Duodenal mucosa (tissue), 2 donors: ENCODE results near the gene NDE1.

Source experiments
- H3K27ac ChIP-seq: one replicate; pipeline ENCODE4 v1.7.0; 2013; ENCODE audit warnings: low read depth, low read length
- H3K27me3 ChIP-seq, 2 donors: one replicate each; pipeline ENCODE4 v1.7.0; 2013; ENCODE audit warnings: low read length in 2 of 2, control low read depth in 1 of 2; ENCODE audit not compliant: insufficient read depth in 2 of 2, control insufficient read depth in 1 of 2
- H3K36me3 ChIP-seq, 2 donors: one replicate each; pipeline ENCODE4 v1.7.0; 2013; ENCODE audit warnings: low read length in 2 of 2, control low read depth in 1 of 2; ENCODE audit not compliant: insufficient read depth in 2 of 2, control insufficient read depth in 1 of 2
- H3K4me1 ChIP-seq, 2 donors: one replicate each; pipeline ENCODE4 v1.7.0; 2013; ENCODE audit warnings: low read length in 2 of 2, control low read depth in 1 of 2; ENCODE audit not compliant: insufficient read depth in 2 of 2, control insufficient read depth in 1 of 2
- H3K4me3 ChIP-seq, 2 donors: one replicate each; pipeline ENCODE4 v1.7.0; 2013; ENCODE audit warnings: low read length in 2 of 2, low read depth in 1 of 2
- H3K9ac ChIP-seq, 2 donors: one replicate each; pipeline ENCODE4 v1.7.0; 2013; ENCODE audit warnings: low read length in 2 of 2, low read depth in 1 of 2
- H3K9me3 ChIP-seq, 2 donors: one replicate each; pipeline ENCODE4 v1.7.0; 2013; ENCODE audit warnings: low read length in 2 of 2, control low read depth in 1 of 2; ENCODE audit not compliant: control insufficient read depth in 1 of 2

Gene NDE1

DNA sequence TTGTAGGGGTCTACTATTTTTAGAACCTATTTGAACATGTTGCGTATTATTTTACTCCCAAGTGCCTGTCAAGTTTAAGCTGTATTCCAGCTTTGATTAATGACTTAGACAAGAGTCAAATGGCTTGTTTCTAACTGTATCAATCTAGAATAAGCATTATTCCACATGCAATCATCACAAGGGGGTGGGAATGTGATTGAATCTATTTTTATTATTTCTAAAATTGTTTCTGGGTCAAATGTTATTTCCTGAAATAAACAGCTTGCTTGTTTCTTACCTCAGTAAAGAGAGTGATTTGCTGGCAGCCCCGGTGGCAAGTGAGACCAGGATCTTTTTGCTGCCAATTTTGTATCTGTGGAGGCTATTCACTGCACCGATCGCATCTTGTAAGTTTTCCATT is 28.6 kb upstream of the NDE1 start:
- H3K27ac ChIP-seq = no peak overlapping the region
- peaks cover 51 to 89% of the 10 kb centered on the region in 2 donors for H3K36me3 ChIP-seq
- H3K27me3 ChIP-seq = no peaks in the 10 kb centered on the region
- H3K4me1 ChIP-seq = no peaks in the 10 kb centered on the region
- no peaks in the 10 kb centered on the region for H3K9me3 ChIP-seq
- H3K4me3 ChIP-seq = no peak overlapping the region
- no peak overlapping the region for H3K9ac ChIP-seq

DNA sequence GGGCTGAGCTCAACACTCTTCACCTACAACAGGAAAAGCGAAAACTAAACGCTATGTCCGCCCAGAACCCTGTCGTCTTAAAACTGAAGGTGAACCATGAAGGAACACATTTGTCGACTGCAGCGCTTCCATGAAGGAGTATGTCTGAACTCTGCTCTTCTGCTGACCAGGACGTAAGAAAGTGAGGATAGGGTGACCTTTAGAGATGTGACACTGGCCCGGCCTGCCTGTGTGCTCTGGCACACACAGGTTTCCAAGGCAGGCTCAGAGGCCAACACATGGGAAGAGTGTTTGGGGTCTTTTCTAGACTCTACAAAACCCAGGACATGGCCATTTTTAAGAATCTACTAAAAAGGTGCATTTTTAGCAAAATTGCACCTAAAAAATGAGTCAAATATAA is 28.2 kb upstream of the NDE1 start:
- no peak overlapping the region for H3K27ac ChIP-seq
- no peak overlapping the region for H3K9ac ChIP-seq
- H3K27me3 ChIP-seq = no peaks in the 10 kb centered on the region
- no peaks in the 10 kb centered on the region for H3K4me1 ChIP-seq
- no peak overlapping the region for H3K4me3 ChIP-seq
- peaks cover 47 to 85% of the 10 kb centered on the region in 2 donors for H3K36me3 ChIP-seq
- H3K9me3 ChIP-seq = no peaks in the 10 kb centered on the region

DNA sequence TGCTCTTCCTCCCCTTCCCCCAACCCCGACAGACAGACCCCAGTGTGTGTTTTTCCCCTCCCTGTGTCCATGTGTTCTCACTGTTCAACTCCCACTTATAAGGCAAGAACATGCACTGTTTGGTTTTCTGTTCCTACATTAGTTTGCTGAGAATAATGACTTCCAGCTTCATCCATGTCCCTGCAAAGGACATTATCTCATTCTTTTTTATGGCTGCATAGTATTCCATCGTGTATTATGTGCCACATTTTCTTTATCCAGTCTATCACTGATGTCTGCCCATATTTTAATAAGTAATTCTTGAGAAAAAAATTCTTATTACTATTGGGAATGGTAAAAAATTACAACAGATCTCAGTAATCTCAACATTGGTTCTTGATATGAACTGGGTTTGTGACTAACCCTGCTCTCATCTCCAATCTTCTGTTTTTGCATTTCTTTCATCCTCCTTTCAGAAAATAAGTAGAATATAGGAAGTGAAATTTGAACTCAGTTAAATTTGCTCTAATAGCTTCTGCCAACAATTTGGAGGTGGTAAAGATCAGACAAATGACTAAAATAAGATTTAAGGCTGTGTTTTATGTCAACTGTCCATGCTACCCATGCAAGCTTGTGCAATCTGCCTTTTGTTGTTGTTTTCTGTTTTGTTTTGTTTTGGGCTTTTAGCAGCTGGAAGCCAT is 18.2 kb upstream of the NDE1 start:
- H3K9me3 ChIP-seq = no peaks in the 10 kb centered on the region
- H3K9ac ChIP-seq = no peak overlapping the region
- H3K36me3 ChIP-seq = peaks cover 39 to 67% of the 10 kb centered on the region in 2 donors

DNA sequence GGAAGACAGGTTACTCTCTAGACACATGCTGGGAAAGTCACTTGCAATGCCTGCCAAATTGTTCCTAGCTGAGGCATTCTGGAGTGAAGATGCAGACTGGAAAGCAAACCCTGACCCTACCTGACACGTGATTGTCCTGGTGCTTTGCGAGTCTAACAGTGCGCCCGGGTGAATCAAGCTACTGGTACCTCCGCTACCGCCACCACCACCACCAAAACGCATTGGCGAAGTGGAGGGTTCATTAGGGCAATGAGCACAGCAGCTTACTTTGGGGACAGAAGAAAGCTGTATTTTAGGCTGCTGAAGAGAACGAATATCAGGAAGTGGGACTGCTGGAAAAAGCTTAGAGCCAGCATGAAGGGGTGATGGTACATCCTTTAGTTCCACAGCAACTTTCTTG is 14.1 kb upstream of the NDE1 start:
- peaks cover 32 to 72% of the 10 kb centered on the region in 2 donors for H3K36me3 ChIP-seq
- H3K4me3 ChIP-seq = no peak overlapping the region
- H3K4me1 ChIP-seq = peaks cover 10 to 11% of the 10 kb centered on the region in 2 donors
- no peaks in the 10 kb centered on the region for H3K9me3 ChIP-seq
- H3K27ac ChIP-seq = no peak overlapping the region
- H3K27me3 ChIP-seq = no peaks in the 10 kb centered on the region
- no peak overlapping the region for H3K9ac ChIP-seq

More for the DNA sequence above, 18.2 kb upstream of the NDE1 start:
- Histone ChIP-seq H3K27me3 (no peaks in the 10 kb centered on the region), H3K4me1 (no peaks in the 10 kb centered on the region), H3K4me3 (no peak overlapping the region), H3K27ac (no peak overlapping the region)

DNA sequence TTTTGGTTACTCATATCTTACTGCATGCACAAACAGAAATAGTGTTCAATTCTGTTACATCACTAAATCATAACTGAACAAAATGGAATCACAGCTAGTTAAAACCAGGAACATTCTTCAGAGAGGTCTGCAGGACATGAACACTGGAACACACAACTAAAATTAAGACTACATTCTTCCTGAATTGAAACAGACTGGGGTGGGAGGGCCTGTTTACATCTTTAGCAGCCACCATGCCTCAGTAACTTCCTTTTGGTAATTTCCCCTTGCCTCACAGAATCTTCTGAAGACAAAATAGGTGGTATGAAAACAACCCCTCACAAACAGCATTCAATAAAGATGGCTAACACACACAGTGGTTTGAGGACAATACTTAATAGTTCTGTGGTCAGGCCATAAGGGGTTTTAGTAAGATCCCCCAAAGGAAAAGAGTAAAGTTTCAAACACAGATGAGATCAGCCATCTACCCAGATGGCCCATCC is 13.6 kb upstream of the NDE1 start:
- Histone ChIP-seq H3K9ac (no peak overlapping the region), H3K27me3 (no peaks in the 10 kb centered on the region), H3K27ac (no peak overlapping the region), H3K4me3 (no peak overlapping the region), H3K4me1 (peaks cover 15% of the 10 kb centered on the region in 2 donors), H3K36me3 (peaks cover 32 to 68% of the 10 kb centered on the region in 2 donors), H3K9me3 (no peaks in the 10 kb centered on the region)

DNA sequence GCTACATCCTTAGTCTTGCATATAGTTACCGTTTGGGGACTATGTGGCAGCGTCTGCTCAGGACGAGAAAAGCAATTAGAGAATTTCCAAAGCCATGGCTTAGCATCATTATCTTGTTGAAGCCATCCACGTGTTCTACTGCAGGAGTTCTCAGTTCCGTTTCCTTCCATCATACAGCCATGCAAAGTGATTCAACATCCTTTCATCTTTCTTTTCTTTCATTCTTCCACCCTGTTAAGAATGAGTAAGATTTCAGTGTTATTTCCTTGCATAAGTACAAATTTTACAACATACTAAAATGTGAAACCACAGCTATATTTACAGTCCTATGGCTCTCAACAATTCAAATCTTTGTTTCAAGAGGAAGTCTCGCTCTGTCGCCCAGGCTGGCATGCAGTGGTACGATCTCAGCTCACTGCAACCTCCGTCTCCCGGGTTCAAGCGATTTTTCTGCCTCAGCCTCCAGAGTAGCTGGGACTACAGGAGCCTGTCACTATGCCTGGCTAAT is 10.9 kb upstream of the NDE1 start:
- no peaks in the 10 kb centered on the region for H3K9me3 ChIP-seq
- H3K27me3 ChIP-seq = no peaks in the 10 kb centered on the region
- no peak overlapping the region for H3K27ac ChIP-seq
- H3K9ac ChIP-seq = no peak overlapping the region
- peaks cover 17 to 50% of the 10 kb centered on the region in 2 donors for H3K36me3 ChIP-seq
- H3K4me3 ChIP-seq = no peak overlapping the region
- H3K4me1 ChIP-seq = peaks cover 27 to 30% of the 10 kb centered on the region in 2 donors

DNA sequence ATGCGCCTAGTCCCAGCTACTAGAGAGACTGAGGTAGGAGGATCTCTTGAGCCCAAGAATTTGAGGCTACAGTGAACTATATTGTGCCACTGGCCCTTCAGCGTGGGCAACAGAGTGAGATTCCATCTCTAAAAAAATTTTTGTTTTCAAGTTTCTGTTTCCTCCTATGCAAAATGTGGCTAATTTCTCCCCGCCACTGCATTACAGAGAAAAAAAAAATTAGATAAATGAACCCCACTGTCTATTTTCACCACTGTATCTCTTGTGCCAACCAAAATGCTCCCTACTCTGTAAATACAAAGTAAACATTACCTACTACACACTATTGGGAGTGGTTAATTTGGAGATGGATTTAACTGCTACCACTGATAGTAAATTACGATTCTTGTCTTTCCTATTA is 9.1 kb upstream of the NDE1 start:
- H3K9ac ChIP-seq = no peak overlapping the region
- H3K36me3 ChIP-seq = peaks cover 9 to 32% of the 10 kb centered on the region in 2 donors
- no peaks in the 10 kb centered on the region for H3K27me3 ChIP-seq
- H3K4me1 ChIP-seq = peaks cover 30 to 34% of the 10 kb centered on the region in 2 donors
- no peak overlapping the region for H3K27ac ChIP-seq
- H3K9me3 ChIP-seq = no peaks in the 10 kb centered on the region
- no peak overlapping the region for H3K4me3 ChIP-seq

DNA sequence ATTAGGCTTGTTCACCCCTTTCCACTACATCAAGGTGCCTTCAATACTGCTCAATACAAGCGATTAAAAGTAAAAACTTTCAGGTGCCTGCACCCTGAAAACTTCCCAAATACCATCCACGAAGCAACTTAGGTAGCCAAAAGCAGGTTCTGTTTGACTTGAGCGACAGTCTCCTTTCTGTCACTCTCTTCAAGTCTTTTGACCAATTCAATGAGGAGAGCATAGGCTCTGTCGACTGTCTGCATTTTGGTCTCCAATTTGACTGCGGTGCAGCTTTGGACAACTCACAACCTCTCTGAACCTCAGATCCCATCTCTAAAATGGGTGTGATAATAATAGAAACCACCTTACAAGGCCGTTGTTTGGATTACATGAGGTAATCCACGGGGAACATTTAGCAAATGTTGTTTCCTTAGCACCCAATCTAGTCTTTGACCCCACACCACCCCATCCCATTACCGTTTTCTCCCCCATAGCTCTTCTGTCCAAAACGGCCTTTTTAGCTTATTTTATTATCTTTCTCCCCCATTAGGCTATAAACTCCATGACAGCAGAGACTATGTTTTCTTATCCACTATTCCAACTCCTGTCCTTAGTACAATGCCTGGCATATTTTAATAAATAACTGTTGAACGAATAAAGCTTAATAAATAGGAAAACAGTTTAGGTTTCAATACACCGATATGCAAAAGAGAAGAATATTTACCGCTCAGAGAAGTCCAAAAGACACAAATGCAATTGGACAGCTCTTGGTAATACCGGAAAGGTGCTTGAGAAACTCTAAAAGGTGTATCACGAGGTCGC is 8.1 kb upstream of the NDE1 start:
- Histone ChIP-seq H3K4me3 (peak overlapping the region; percentile 97 to 99), H3K27me3 (no peaks in the 10 kb centered on the region), H3K9ac (peak overlapping the region; percentile 79), H3K36me3 (peaks cover 8 to 22% of the 10 kb centered on the region in 2 donors), H3K4me1 (peaks cover 30 to 34% of the 10 kb centered on the region in 2 donors), H3K27ac (peak overlapping the region; percentile 84), H3K9me3 (no peaks in the 10 kb centered on the region)

DNA sequence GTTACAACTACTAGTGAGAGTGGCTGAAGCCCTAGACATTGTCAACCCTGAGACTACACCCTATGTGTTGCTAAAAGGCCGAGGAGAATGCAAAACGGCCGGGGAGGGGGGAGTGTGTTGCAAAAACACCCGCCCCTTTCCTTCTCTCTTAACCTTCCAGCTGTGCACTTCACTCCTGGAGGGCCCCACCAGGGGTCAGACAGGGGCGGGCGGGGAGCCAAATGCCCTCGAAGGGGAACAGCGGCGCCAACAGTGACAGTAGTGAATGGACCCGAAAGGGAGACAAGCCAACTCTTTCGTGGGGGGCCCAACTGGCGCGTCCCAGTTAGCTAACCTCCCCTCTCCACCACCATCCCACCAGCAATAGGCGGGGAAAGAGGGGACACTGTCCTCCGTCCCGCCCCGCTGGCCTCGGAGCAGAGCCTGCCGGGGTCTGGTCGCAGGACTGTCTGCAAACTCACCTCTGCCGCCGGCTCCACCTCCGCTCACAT is 7.4 kb upstream of the NDE1 start:
- peak overlapping the region; percentile 79 for H3K9ac ChIP-seq
- peaks cover 8 to 16% of the 10 kb centered on the region in 2 donors for H3K36me3 ChIP-seq
- H3K4me1 ChIP-seq = peaks cover 30 to 34% of the 10 kb centered on the region in 2 donors
- peak overlapping the region; percentile 84 for H3K27ac ChIP-seq
- no peaks in the 10 kb centered on the region for H3K9me3 ChIP-seq
- peak overlapping the region; percentile 97 to 99 for H3K4me3 ChIP-seq
- no peaks in the 10 kb centered on the region for H3K27me3 ChIP-seq
